SK-MEL-5 (cell line): ENCODE data around the gene PARP6. TPM values are rescaled to one million over a fixed set of nuclear protein-coding genes. Genes with fewer than 3 reads are reported as not detected.
A peak's percentile ranks its signal among the peaks of the same experiment; 100 is the strongest.
"Not testable (repeated sequence)": the region's sequence is repeated elsewhere in the genome, so short reads cannot be mapped to it uniquely, and the experiment has no call there.

Source experiments
- DNase-seq: peaks from one replicate; pipeline ENCODE4 v3.0.0-alpha.2; 2016; ENCODE audit warnings: low read depth, low spot score
- in situ Hi-C: cut with HindIII; loops from 2 replicates; pipeline ENCODE4 v1.10.0; 2016; ENCODE audit warnings: low sequenced_read_pairs, high pct_unique_total_duplicates, low pct_unique_long_range_greater_than_20kb
- total RNA-seq: library from RNA; depleted of rRNA; stranded (reverse); fragments of >200 nt; shearing (Covaris generic); gene quantifications from 2 replicates; pipeline ENCODE4 v1.2.3, GENCODE V29; 2014

The PARP6 gene
- total RNA-seq, 1 experiment from 2014 or later, result 24.2 TPM

- in situ Hi-C loops, result no loop called here
- DNase-seq, result no peak
Observed at GRCh38 chr15:72285402-72285801, 13.0 kb upstream of the PARP6 start.

GRCh38 chr15:72284781-72285180, 12.4 kb upstream of the PARP6 start:
- DNase-seq, result no peak
- in situ Hi-C loops, result no loop called here

- in situ Hi-C loops, result no loop called here
Observed at GRCh38 chr15:72281713-72282112, 9.4 kb upstream of the PARP6 start.

DNA sequence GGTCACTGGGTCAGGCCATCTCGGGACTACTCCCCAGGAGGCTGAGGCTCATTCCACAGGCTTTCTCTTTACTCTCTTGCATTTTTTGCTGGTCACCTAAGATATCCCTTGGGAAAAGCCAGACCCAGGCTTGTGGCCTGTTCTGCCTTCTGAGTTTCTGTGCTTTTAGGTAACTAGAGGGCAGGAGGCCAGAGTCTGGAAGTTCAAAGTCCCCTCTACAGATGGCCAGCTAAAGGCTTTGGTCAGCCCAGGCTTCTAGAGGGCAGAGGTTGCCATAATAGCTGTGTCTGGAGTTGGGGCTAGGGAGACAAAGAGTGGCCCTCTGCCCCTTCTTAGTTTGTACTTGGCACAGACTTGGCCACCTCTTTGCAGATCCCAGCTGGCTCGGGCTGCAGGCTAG, 8.4 kb upstream of the PARP6 start:
- in situ Hi-C loops, result no loop called here
- no peak for DNase-seq

More at GRCh38 chr15:72281713-72282112, 9.4 kb upstream of the PARP6 start:
- DNase-seq, result no peak

- in situ Hi-C loops, result no loop called here
- DNase-seq, result no peak
Observed at GRCh38 chr15:72278737-72279136, 6.4 kb upstream of the PARP6 start.

- no peak for DNase-seq
- in situ Hi-C loops, result no loop called here
Observed at GRCh38 chr15:72276326-72276700, 4.0 kb upstream of the PARP6 start.

DNA sequence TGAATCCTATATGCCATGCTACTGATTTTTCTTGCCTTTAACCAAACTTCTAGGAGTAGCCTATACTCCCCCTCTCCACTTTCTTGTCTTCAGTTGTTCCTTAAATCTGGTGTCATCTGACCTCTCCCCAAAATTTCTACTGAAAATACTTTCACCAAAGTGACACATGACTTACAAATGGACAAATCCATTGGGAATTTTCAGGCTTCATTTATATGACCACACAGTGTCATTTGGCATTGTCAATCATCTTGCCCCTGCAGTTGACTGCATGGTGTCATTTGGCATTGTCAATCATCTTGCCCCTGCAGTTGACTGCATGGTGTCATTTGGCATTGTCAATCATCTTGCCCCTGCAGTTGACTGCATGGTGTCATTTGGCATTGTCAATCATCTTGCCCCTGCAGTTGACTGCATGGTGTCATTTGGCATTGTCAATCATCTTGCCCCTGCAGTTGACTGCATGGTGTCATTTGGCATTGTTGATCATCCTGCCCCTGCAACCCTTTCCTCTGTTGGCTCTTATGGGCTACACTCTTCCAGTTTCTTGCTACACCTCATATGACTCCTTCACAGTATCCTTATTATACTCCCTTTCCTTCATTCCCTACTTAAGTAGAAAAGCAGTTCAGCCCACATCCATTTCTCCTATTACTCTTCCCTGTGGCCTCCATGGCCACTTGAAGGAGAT, 3.4 kb upstream of the PARP6 start:
- DNase-seq, in situ Hi-C loops: not testable (repeated sequence)

GRCh38 chr15:72272997-72273352, 621 bp upstream of the PARP6 start:
- in situ Hi-C loops, result no loop called here
- no peak for DNase-seq

DNA sequence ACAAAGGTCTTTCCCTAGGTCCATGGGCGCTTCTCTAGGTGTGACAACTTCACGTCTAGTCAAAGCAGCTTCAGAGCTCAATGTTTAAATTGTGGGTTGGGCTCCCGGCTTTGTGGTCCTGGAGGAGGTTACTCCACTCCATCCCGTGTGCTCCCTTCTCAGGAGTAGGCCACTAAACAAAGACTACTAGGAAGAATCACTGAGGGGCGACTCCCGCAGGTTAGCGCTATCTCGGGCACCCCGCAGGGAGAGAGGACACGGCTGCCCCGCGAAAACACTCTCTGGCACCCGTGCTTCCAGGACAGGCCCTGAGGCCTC, 500 bp downstream of the PARP6 start:
- peak; percentile 4 for DNase-seq
- in situ Hi-C loops, result no loop called here

- in situ Hi-C loops, result no loop called here
- DNase-seq, result no peak
Observed at GRCh38 chr15:72271221-72271620, 1.1 kb downstream of the PARP6 start.

- no peak for DNase-seq
- in situ Hi-C loops, result no loop called here
Observed at GRCh38 chr15:72269739-72270138, 2.6 kb downstream of the PARP6 start.

GRCh38 chr15:72265031-72265430, 7.3 kb downstream of the PARP6 start:
- in situ Hi-C loops, result no loop called here
- DNase-seq, result no peak

GRCh38 chr15:72252663-72253299, 19.6 kb downstream of the PARP6 start:
- DNase-seq, result no peak
- in situ Hi-C loops, result no loop called here

- no peak for DNase-seq
- in situ Hi-C loops, result no loop called here
Observed at GRCh38 chr15:72249142-72249810, 23.1 kb downstream of the PARP6 start.

GRCh38 chr15:72248514-72248913, 23.8 kb downstream of the PARP6 start:
- in situ Hi-C loops, result no loop called here
- no peak for DNase-seq

- no peak for DNase-seq
- in situ Hi-C loops, result no loop called here
Observed at GRCh38 chr15:72242775-72243370, 29.5 kb downstream of the PARP6 start.

- no peak for DNase-seq
- in situ Hi-C loops, result no loop called here
Observed at GRCh38 chr15:72239652-72240051, 32.7 kb downstream of the PARP6 start.

- in situ Hi-C loops, result no loop called here
- DNase-seq, result no peak
Observed at GRCh38 chr15:72238586-72238985, 33.8 kb downstream of the PARP6 start.

DNA sequence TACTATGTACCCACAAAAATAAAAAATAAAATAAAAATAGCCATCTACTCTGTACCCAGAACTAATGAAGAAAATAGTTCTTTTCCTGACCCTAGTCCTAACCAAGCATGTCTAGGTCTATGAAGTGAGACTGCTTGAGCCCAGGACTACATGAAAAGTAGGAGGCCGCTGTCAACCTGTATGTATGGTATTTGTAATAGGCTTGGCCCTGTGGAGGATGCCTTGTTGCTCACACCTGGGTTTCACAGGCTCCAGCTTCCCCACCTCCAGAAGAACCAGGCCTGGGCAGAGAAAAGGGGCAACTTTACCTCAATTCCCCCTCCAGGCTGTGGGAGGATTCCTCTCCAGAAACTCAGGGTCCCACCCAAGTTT, 34.5 kb downstream of the PARP6 start:
- in situ Hi-C loops, result no loop called here
- DNase-seq, result no peak
